K562 (cell line): Measurements from ENCODE around the gene TBC1D16. TPM values are rescaled to one million over a fixed set of nuclear protein-coding genes. Genes with fewer than 3 reads are reported as not detected.

ENCODE experiments used
- ATAC-seq: fragments of 200-7000 bp; cut with Tn5 transposase; 3 replicates; pipeline ENCODE4 v1.9.1; 2020; ENCODE audit warnings: moderate library complexity
- BruUV-seq: library from RNA; stranded (reverse); fragments of 400-500 nt; replicated peaks from 2 replicates; lab custom pipeline; 2021; lab: Mats Ljungman, UMichigan
- CTCF ChIA-PET: fragments of 300-600 bp; formaldehyde crosslinking; extraction: SDS; loops from one replicate; lab custom pipeline; 2021; ENCODE audit warnings: low intra/inter-chr PET ratio; lab: Yijun Ruan, JAX
- POLR2A ChIA-PET: fragments of 300-600, 350-650 bp; sonication (Branson Sonifier 250); formaldehyde crosslinking; extraction: SDS; loops from one replicate; lab custom pipeline; 2021; ENCODE audit warnings: antibody characterized with exemption, inconsistent platforms; lab: Yijun Ruan, JAX
- DNase-seq, 4 experiments: peaks; one replicate each; pipeline versions ENCODE4 v3.0.0 to v3.0.0-alpha.2; 2011 to 2018; ENCODE audit warnings: low spot score in 3 of 4, mixed read lengths in 3 of 4; ENCODE audit errors: extremely low read depth in 1 of 4
- FAIRE-seq: peaks from 2 replicates; lab custom pipeline; 2011; peaks lifted over from hg19 to GRCh38; lab: Jason Lieb, UNC
- H2AFZ ChIP-seq: 2 replicates; pipeline ENCODE4 v1.6.0; 2011; ENCODE audit warnings: low read depth, low read length, control low read depth, inconsistent platforms
- H3K27ac ChIP-seq: fragments of 200-600 bp; 3 replicates; pipeline ENCODE4 v1.8.0; 2011; ENCODE audit warnings: low read depth, mild to moderate bottlenecking, control low read depth, inconsistent platforms, low read length, moderate library complexity, mixed read lengths; ENCODE audit errors: extremely low read depth
- H3K27me3 ChIP-seq, 2 experiments: fragments of 300-600 bp in 1 of 2; 2 replicates in 1 of 2; 3 replicates in 1 of 2; pipeline versions ENCODE4 v1.6.0 to v1.8.0; 2011; ENCODE audit warnings: inconsistent platforms in 2 of 2, low read length in 2 of 2, mild to moderate bottlenecking in 1 of 2, mixed read lengths in 1 of 2, moderate library complexity in 1 of 2; ENCODE audit not compliant: control insufficient read depth in 2 of 2, insufficient read depth in 2 of 2
- H3K36me3 ChIP-seq: fragments of 300-600 bp; 3 replicates; pipeline ENCODE4 v1.8.0; 2011; ENCODE audit warnings: mild to moderate bottlenecking, low read length, inconsistent platforms; ENCODE audit not compliant: control insufficient read depth, insufficient read depth
- H3K4me1 ChIP-seq, 2 experiments: fragments of 200-600 bp in 1 of 2; replicated peaks in 1 of 2; 2 replicates in 1 of 2; 3 replicates in 1 of 2; pipeline versions ENCODE4 v1.5.1 to v1.8.0; 2011; ENCODE audit warnings: inconsistent platforms in 2 of 2, low read length in 2 of 2, mild to moderate bottlenecking in 1 of 2, mixed read lengths in 1 of 2, moderate library complexity in 1 of 2; ENCODE audit not compliant: control insufficient read depth in 2 of 2, insufficient read depth in 2 of 2
- H3K4me2 ChIP-seq: 2 replicates; pipeline ENCODE4 v1.6.1; 2011; ENCODE audit warnings: low read length, control low read depth, inconsistent platforms, mixed read lengths; ENCODE audit not compliant: insufficient read depth
- H3K4me3 ChIP-seq: fragments of 200-600 bp; sonication (generic), shearing (Covaris generic); 2 replicates; pipeline ENCODE4 v1.5.1; 2016; ENCODE audit warnings: control low read depth, inconsistent platforms
- H3K79me2 ChIP-seq: fragments of 200-600 bp; 3 replicates; pipeline ENCODE4 v1.8.0; 2011; ENCODE audit warnings: low read length, inconsistent platforms; ENCODE audit not compliant: control insufficient read depth, insufficient read depth
- H3K9ac ChIP-seq, 2 experiments: 2 replicates each; pipeline versions ENCODE4 v1.6.0 to v1.6.1; 2011; ENCODE audit warnings: low read depth in 2 of 2, low read length in 2 of 2, control low read depth in 1 of 2, inconsistent platforms in 1 of 2, mild to moderate bottlenecking in 1 of 2, mixed read lengths in 1 of 2; ENCODE audit not compliant: insufficient read depth in 1 of 2
- H3K9me1 ChIP-seq: one replicate; pipeline ENCODE4 v1.6.0; 2011; ENCODE audit warnings: inconsistent platforms, mild to moderate bottlenecking, low read length, moderate library complexity; ENCODE audit not compliant: control insufficient read depth, insufficient read depth
- H3K9me3 ChIP-seq: replicated peaks from 2 replicates; pipeline ENCODE4 v1.5.1; 2011; ENCODE audit warnings: low read depth, low read length, inconsistent platforms; ENCODE audit not compliant: control insufficient read depth, insufficient read depth
- H4K20me1 ChIP-seq: replicated peaks from 2 replicates; pipeline ENCODE4 v1.6.1; 2011; ENCODE audit warnings: low read length, inconsistent platforms, mixed read lengths; ENCODE audit not compliant: control insufficient read depth, insufficient read depth
- BRD4 ChIP-seq: fragments of 200-600 bp; sonication (generic); IDR thresholded peaks from 2 replicates; pipeline ENCODE4 v1.6.1; 2017; ENCODE audit warnings: inconsistent platforms
- COPS2 ChIP-seq: fragments of 450-650 bp; conservative IDR thresholded peaks from 2 replicates; pipeline ENCODE4 v1.6.1; 2016; ENCODE audit warnings: mild to moderate bottlenecking, moderate library complexity
- CREB1 ChIP-seq, 2 experiments: sonication (generic) in 1 of 2; formaldehyde crosslinking in 1 of 2; IDR thresholded peaks; 2 replicates each; pipeline versions ENCODE4 v1.6.1 to v1.8.0; 2012 to 2022; ENCODE audit warnings: inconsistent platforms in 1 of 2, mild to moderate bottlenecking in 1 of 2, missing genetic modification reagents in 1 of 2, moderate library complexity in 1 of 2
- CSDE1 ChIP-seq, 2 experiments: fragments of 450-650 bp; IDR thresholded peaks; 2 replicates each; pipeline ENCODE4 v1.6.1; 2016; ENCODE audit warnings: mild to moderate bottlenecking in 1 of 2
- FUS ChIP-seq: fragments of 200-400 bp; formaldehyde crosslinking; optimal IDR thresholded peaks from 2 replicates; pipeline ENCODE3; 2017; ENCODE audit warnings: low read depth, low read length
- GTF2B ChIP-seq: IDR thresholded peaks from 2 replicates; pipeline ENCODE4 v1.6.1; 2011; ENCODE audit not compliant: insufficient read length; ENCODE audit errors: extremely low read depth
- HMGN3 ChIP-seq: IDR thresholded peaks from 2 replicates; pipeline ENCODE4 v1.6.1; 2011; ENCODE audit warnings: borderline replicate concordance, low read depth, mild to moderate bottlenecking, mixed read lengths, low read length; ENCODE audit not compliant: insufficient read length; ENCODE audit errors: extremely low read depth
- NCOA1 ChIP-seq: fragments of 450-650 bp; IDR thresholded peaks from 2 replicates; pipeline ENCODE4 v1.6.1; 2016; ENCODE audit warnings: low read depth
- NCOR1 ChIP-seq: fragments of 450-650 bp; IDR thresholded peaks from 2 replicates; pipeline ENCODE4 v1.6.1; 2016; ENCODE audit warnings: mild to moderate bottlenecking, moderate library complexity
- PCBP1 ChIP-seq: fragments of 200-400 bp; formaldehyde crosslinking; IDR thresholded peaks from 2 replicates; pipeline ENCODE4 v1.6.1; 2018; ENCODE audit warnings: mild to moderate bottlenecking, low read depth, low read length; ENCODE audit not compliant: poor library complexity, severe bottlenecking
- PML ChIP-seq: IDR thresholded peaks from 2 replicates; pipeline ENCODE4 v1.6.1; 2012; ENCODE audit warnings: low read length, inconsistent platforms
- PREB ChIP-seq: sonication (generic); formaldehyde crosslinking; IDR thresholded peaks from 2 replicates; pipeline ENCODE4 v1.8.1; 2023; ENCODE audit warnings: mild to moderate bottlenecking, missing genetic modification reagents
- SMAD3 ChIP-seq: fragments of 450-650 bp; formaldehyde crosslinking; conservative IDR thresholded peaks from 2 replicates; pipeline ENCODE4 v1.4.0; 2020; ENCODE audit warnings: mild to moderate bottlenecking
- STAT5B ChIP-seq: fragments of 250-450 bp; sonication (Bioruptor Pico); IDR thresholded peaks from 2 replicates; pipeline ENCODE4 v1.8.0; 2021; ENCODE audit warnings: mild to moderate bottlenecking, inconsistent platforms
- ZNF184 ChIP-seq: sonication (generic); formaldehyde crosslinking; IDR thresholded peaks from 2 replicates; pipeline ENCODE4 v1.5.0; 2020; ENCODE audit warnings: missing genetic modification reagents
- ZNF3 ChIP-seq: fragments of 250-450 bp; sonication (Bioruptor Pico); IDR thresholded peaks from 2 replicates; pipeline ENCODE4 v1.5.0; 2021; ENCODE audit warnings: mild to moderate bottlenecking, moderate library complexity
- ZNF311 ChIP-seq: fragments of 250-450 bp; sonication (Bioruptor Pico); IDR thresholded peaks from 2 replicates; pipeline ENCODE4 v1.4.0; 2020; ENCODE audit warnings: mild to moderate bottlenecking, moderate library complexity
- ZNF436 ChIP-seq: fragments of 250-450, 450-650 bp; sonication (Bioruptor Pico); formaldehyde crosslinking; IDR thresholded peaks from 2 replicates; pipeline ENCODE4 v1.7.0; 2020; ENCODE audit warnings: mild to moderate bottlenecking
- WGBS: fragments of 100-300 bp; shearing (Covaris generic); methylation state at CpG from one replicate; pipeline ENCODE4 v1.1.6; 2016; ENCODE audit warnings: low coverage, mixed read lengths; ENCODE audit not compliant: insufficient coverage; ENCODE audit errors: missing lambda C conversion rate; 5-methylcytosine and 5-hydroxymethylcytosine counted together
- in situ Hi-C: fragments of 300-500 bp; cut with MboI; formaldehyde crosslinking; loops from 4 replicates; pipeline ENCODE4 v1.15.0; 2018; ENCODE audit warnings: inconsistent platforms, mixed read lengths
- intact Hi-C: fragments of 100-400 bp; cut with micrococcal nuclease; formaldehyde crosslinking; loops from 2 replicates; pipeline ENCODE4 v1.14.2; 2022
- polyA plus RNA-seq, 8 experiments: library from polyadenylated mRNA; depleted of rRNA in 4 of 8; stranded (reverse) in 5 of 8; unstranded in 3 of 8; fragments of >200 nt; fragmentation: Nextera tagmentation in 2 of 8; fragmentation: Illumina TruSeq in 1 of 8; extraction: Ambion mirVana in 2 of 8; extraction: Trizol in 1 of 8; gene quantifications; 2 replicates each; pipeline versions ENCODE4 v1.2.1 to v1.2.3, GENCODE V29; 2011 to 2014; ENCODE audit warnings: inconsistent platforms in 1 of 8, missing spikeins in 1 of 8
- total RNA-seq, 7 experiments: library from RNA; depleted of rRNA in 6 of 7; stranded (reverse); fragments of >200 nt in 6 of 7; fragmentation: Illumina TruSeq in 2 of 7; extraction: Trizol in 2 of 7; gene quantifications; 2 replicates each; pipeline versions ENCODE4 v1.2.1 to v1.2.3, GENCODE V29; 2011 to 2021; ENCODE audit warnings: low replicate concordance in 1 of 7

The TBC1D16 gene
- total and polyA plus RNA-seq, 9 of the 15 experiments (the other 6 are each of a cell fraction or from before 2014, with no cell fraction given) = 0.01 to 0.20 (median 0.03) TPM; not detected in 1

DNA sequence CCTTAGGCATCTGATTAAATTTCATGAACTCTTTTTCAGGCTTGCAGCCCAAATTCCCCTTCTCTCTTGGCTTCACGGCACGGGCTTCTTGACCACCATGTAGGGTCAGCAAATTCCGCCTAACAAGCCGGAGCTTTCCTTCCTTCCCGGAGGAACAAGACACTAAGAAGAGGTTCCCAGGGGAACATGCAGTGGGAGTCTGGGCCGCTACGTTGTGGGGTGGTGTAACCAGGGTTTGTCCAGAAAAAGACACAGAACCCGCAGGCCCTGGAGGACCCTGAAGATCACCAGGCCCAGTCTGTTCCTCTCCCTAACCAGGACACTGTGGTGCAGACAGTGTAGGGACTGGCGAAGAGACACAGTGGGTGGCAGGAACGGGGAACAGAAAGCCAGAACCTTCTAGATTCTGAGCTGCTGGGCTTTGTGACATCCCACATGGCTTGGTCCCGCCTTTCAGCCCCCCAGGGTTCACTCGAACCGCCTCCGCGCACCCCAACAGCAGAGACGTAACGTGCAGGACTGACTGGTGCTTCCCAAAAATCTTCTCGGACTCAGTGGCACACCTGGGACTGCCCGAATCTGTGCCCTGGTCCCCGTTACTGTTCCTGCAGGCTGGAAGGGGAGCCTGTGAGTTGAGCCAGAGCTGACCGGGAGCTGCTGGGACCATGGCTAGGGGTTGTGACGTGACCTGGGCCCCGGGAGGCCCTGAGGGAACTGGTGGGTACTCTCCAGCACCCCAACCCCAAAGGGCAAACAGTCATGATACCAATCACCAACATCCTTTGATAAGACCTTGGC lies 55.2 kb downstream of the TBC1D16 start (continued):
- no peak for TF ChIP-seq HMGN3
- TF ChIP-seq CREB1 (IDR thresholded peaks at IDR 0.05) = no peak
- TF ChIP-seq CREB1 (CRISPR knock-in tag; IDR thresholded peaks at IDR 0.05) = no peak
- no peak for TF ChIP-seq ZNF311 (CRISPR knock-in tag)

DNA sequence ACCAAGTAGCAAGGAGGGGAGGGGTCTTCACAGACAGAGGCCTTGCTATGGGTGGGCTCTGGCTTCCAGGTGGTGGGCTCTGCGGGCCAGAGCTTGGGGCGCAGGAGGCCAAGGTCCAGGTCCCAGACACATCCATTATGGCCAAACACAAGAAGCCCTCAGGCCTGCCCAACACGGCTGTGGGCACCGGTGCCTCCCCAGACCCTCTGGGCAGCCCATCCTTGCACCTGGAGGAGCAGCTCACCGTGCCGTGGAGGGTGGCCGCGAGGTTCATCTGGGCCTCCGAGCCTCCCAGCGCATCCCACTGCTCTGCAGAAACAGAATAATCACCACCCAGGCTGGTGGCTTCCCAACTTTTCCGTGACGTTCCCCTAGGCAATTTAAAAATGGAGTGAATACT lies 55.9 kb downstream of the TBC1D16 start:
- Histone ChIP-seq H3K36me3 (no peaks in the 10 kb centered on the region), H3K4me1 (peaks cover 0 to 18% of the 10 kb centered on the region in 2 experiments; a peak in 2 of 5 replicates), H2AFZ (no peak overlapping the region), H3K4me2 (no peak overlapping the region), H3K9me1 (no peaks in the 10 kb centered on the region), H3K9ac (no peak overlapping the region), H3K4me3 (no peak overlapping the region), H4K20me1 (peaks cover 9% of the 10 kb centered on the region; the same call in 1 of the 2 replicates), H3K79me2 (no peaks in the 10 kb centered on the region), H3K9me3 (no peaks in the 10 kb centered on the region), H3K27me3 (peaks cover 71 to 87% of the 10 kb centered on the region in 2 experiments), H3K27ac (no peak overlapping the region)
- no TSS peak for BruUV-seq
- intact Hi-C loops (loop anchor here (10.0 kb wide), 2 partner anchors 125 to 175 kb away; no protein-coding TSS in a partner anchor), in situ Hi-C loops (no loop called here)
- ChIA-PET CTCF (no interaction called here), POLR2A (no interaction called here)
- no peak for ATAC-seq
- 6% methylated on average over 12 of the region's 12 CpGs for WGBS
- no peak for DNase-seq
- no peak for FAIRE-seq
- no peak for TF ChIP-seq CSDE1 (IDR thresholded peaks at IDR 0.05)
- no peak for TF ChIP-seq GTF2B
- no peak for TF ChIP-seq NCOR1
- no peak for TF ChIP-seq ZNF436 (CRISPR knock-in tag)
- TF ChIP-seq SMAD3 (CRISPR knock-in tag) = no peak
- TF ChIP-seq ZNF184 (CRISPR knock-in tag) = no peak
- no peak for TF ChIP-seq FUS
- no peak for TF ChIP-seq PREB (CRISPR knock-in tag)
- TF ChIP-seq BRD4 = no peak
- TF ChIP-seq NCOA1 = no peak
- no peak for TF ChIP-seq PML
- TF ChIP-seq STAT5B (CRISPR knock-in tag) = no peak
- TF ChIP-seq ZNF3 (CRISPR knock-in tag) = no peak
- TF ChIP-seq PCBP1 = no peak
- TF ChIP-seq COPS2 = no peak
